Fibroblast of pulmonary artery (primary cell): ENCODE results near the gene CRLF2.
"Not testable (repeated sequence)": the region's sequence is repeated elsewhere in the genome, so short reads cannot be mapped to it uniquely, and the experiment has no call there.

Experiments
- DNase-seq: peaks from one replicate; pipeline ENCODE4 v3.0.0-alpha.2; 2010; ENCODE audit warnings: low read depth
- H3K4me3 ChIP-seq: replicated peaks from 2 replicates; pipeline ENCODE4 v1.5.1; 2011; ENCODE audit warnings: low read depth, mild to moderate bottlenecking, control low read depth, low read length, moderate library complexity
- TF ChIP-seq, protein P1 (sequence below): IDR thresholded peaks from 2 replicates; pipeline ENCODE4 v1.5.1; 2011; ENCODE audit warnings: mild to moderate bottlenecking, control low read depth, low read length, inconsistent platforms; ENCODE audit errors: missing control alignments

CRLF2 gene

DNA sequence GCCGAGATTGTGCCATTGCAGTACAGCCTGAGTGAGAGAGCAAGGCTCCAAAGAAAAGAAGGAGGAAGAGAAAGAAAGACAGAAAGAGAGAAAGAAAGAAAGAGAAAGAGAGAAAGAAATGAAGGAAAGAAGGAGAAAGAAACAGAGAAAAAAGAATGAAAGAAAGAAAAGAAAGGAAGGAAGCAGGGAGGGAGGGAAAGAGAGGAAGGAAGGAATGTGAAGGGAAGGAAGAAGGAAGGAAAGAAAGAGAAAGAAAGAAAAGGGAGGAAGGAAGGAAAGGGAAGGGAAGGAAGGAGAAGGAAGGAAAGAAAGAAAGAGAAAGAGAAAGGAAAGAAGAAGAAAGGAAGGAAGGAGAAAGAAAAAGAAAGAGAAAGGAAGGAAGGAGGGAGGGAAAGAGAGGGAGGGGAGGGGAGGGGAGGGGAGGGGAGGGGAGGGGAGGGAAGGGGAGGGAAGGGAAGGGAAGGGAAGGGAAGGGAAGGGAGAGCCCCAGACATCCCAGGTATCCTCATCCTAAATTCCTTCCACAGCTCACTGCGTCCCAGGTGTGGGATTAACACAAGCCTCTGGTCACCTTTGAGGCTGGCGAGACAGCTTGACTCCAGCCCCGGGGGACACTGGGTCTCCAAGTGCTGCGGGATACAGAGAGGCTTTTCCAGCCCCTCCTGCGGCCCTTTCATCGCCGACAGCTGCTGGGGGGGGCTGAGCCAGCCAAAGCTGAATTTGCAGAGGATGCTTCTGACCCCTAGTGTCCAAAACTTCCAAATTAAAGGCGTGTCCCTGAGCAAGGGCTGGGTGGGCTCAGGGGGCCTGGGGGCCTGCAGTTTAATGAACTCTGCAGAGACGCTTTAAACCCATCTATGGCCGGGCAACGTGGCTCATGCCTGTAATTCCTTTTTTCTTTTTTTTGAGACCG, 32.0 kb upstream of the CRLF2 start:
- TF ChIP-seq, protein P1, sequence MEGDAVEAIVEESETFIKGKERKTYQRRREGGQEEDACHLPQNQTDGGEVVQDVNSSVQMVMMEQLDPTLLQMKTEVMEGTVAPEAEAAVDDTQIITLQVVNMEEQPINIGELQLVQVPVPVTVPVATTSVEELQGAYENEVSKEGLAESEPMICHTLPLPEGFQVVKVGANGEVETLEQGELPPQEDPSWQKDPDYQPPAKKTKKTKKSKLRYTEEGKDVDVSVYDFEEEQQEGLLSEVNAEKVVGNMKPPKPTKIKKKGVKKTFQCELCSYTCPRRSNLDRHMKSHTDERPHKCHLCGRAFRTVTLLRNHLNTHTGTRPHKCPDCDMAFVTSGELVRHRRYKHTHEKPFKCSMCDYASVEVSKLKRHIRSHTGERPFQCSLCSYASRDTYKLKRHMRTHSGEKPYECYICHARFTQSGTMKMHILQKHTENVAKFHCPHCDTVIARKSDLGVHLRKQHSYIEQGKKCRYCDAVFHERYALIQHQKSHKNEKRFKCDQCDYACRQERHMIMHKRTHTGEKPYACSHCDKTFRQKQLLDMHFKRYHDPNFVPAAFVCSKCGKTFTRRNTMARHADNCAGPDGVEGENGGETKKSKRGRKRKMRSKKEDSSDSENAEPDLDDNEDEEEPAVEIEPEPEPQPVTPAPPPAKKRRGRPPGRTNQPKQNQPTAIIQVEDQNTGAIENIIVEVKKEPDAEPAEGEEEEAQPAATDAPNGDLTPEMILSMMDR = no peak
- no peak for DNase-seq
- H3K4me3 ChIP-seq = no peak overlapping the region

DNA sequence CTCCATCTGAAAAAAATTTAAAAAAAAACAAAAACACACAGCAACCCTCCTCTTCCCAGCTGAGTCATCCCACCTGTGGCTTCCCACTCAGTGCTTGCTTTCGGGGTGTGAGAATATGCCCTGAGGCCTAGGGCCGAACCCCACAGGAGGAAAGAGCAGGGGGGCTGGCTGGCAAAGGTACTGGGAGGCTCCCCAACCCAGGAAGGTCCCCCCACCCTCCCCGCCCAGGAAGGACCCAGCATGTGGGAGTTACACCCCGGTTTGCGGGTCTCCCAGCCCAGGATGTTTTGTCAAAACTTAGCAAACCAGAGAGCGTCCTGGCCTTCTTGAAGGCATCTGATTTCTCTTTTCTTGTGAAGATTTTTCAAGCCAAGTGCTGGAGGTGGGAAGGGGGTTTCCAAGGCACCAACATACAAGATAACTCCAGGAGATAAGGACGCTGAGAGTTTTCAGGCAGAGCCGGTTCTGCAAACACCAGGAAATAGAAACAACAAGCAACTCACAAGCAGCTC, 30.5 kb upstream of the CRLF2 start:
- H3K4me3 ChIP-seq = no peak overlapping the region
- no peak for DNase-seq
- TF ChIP-seq, protein P1 = no peak

DNA sequence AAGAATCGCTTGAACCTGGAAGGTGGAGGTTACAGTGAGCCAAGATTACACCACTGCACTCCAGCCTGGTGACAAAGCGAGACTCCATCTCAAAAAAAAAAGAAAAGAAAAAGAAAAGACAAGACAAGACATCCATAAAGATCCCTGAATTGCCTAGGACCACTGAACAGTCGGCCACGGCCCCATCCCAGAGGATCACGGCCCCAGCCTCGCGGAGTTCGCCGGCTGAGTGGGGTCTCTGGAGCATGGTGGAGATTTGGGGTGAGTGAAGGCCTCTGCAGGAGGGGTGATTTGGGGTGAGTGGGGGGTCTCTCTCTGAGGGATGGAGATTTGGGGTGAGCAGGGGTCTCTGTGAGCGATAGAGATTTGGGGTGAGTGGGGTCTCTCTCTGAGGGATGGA, 28.1 kb upstream of the CRLF2 start:
- not testable (repeated sequence) for DNase-seq, H3K4me3 ChIP-seq

DNA sequence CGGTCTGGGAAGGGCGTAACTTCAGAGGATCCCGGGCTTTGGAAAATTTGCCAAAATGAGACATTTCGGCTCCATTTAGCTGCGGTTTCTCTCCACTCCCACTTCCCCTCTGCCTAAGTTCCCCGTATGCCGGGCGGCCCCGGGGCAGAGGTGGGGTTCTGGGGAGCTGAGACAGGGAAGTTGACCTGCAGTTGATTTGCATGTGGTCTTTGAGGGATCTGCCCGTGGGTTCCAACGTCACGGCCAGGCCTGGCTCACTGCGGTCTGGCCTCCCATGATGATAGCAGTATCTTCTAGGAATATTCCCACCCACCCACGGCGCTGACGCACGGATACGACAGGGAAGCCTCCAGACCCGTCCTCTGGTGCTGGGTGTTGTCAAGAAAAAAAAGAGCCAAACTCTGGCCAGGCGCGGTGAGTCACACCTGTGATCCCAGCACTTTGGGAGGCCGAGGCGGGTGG, 27.3 kb upstream of the CRLF2 start:
- no peak for DNase-seq
- H3K4me3 ChIP-seq = no peak overlapping the region
- TF ChIP-seq, protein P1 = no peak

DNA sequence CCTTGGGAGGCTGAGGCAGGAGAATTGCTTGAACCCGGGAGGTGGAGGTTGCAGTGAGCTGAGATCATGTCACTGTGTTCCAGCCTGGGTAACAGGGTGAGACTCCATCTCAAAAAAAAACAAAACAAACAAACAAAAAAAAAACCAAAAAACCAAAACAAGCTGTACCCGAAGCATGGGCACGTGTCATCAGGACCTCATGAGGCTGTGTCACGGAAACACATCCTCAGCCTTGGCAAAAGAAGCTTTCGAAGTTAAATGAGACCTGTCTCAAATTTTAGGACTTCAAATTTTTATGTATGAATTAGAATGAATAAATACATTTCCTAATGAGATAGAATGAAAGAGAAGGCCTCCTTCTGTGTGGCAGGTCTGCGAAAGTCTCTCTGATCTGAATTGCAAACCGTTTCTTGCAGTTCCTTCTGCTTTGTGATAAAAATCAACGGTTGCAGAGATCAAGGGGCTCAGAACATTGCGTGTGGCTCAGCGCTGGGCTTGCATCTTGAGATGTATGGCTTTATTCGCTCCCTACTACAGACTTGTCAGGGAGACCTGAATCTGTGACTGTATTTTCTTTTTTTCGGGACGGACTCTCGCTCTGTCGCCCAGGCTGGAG, 19.5 kb upstream of the CRLF2 start:
- DNase-seq = no peak

DNA sequence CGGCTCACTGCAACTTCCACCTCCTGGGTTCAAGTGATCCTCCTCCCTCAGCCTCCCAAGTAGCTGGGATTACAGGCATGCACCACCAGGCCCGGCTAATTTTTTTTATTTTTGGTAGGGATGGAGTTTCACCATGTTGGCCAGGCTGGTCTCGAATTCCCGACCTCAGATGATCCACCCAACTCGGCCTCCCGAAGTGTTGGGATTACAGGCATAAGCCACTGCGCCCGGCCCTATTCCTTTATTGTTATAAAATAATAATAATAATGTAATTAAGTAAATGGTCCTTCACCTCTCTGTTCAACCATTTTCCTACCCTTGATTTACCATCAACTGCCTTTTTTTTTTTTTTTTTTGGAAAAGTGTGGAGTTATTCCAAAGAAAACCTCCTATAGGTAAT, 15.7 kb upstream of the CRLF2 start:
- not testable (repeated sequence) for DNase-seq

More for the DNA sequence above, 19.5 kb upstream of the CRLF2 start:
- H3K4me3 ChIP-seq = no peak overlapping the region
- TF ChIP-seq, protein P1 = no peak

DNA sequence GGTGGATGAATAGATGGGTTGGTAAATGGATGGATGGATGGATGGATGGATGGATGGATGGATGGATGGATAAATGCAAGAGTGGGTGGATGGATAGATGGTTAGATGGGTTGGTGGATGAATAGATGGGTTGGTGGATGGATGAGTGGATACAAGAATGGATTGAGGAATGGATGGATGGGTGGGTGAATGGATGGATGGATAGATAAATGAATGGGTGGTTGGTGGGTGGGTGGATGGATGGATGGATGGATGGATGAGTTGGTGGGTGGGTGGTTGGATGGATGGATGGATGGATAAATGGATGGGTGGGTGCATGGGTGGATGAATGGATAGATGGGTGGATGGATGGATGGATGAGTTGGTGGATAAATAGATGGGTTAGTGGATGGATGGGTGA, 13.8 kb upstream of the CRLF2 start:
- TF ChIP-seq, protein P1 = no peak
- DNase-seq = no peak
- H3K4me3 ChIP-seq = no peak overlapping the region

More for the DNA sequence above, 15.7 kb upstream of the CRLF2 start:
- not testable (repeated sequence) for H3K4me3 ChIP-seq

DNA sequence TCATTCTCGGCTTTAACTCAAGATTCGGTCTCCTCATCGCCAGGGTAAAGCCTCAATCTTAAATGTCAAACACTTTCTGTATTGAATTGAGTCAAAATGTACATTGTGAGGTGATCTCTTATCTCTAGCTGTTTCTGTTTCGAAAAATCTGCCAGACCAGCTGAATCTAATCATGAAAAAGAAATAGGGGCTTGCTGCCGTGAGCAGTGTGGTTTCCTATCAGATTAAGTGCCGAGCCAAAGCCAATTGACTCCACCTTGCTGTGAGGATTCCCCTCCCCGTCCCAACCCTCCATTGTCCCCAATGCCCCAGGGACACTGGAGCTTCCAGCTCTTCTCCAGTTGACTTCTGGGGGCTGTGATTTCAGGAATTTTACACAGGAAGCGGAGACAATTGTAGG, 12.5 kb upstream of the CRLF2 start:
- DNase-seq = no peak
- H3K4me3 ChIP-seq = no peak overlapping the region
- TF ChIP-seq, protein P1 = no peak
